ENCODE measurements around the gene SAMHD1. TPM values are rescaled to one million over a fixed set of nuclear protein-coding genes. Genes with fewer than 3 reads are reported as not detected.

Gene SAMHD1
- total RNA-seq, 1 experiment from 2014 or later: 24.3 TPM

DNA sequence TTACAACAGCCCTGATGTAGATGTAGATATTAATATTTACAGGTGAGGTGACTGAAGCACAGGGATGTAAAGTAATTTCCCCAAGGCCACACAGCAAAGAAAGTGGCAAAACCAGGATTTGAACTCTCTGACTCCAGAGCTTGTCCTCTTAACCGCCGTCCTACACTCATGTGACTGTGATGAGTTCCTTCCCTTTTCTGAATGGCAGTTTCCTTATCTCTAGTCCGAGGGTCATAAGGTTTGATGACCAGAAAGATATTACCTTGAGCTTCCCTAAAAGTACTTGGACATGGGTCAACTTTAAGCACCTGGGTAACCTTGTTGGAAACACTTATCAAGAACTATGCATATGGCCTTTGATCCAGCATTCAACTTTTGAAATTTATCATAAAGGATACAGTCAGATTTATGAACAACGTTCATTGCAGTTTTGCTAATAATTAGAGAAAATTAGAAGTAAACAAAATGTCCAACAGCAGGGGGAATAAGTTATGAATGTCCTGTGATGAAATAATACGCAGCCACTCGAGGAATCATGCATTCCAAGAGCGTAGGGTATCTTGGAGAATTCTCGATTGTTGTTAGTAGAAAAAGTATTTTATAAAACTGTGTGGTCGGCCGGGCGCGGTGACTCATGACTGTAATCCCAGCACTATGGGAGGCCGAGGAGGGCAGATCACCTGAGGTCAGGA, 77.9 kb downstream of the SAMHD1 start:
- peak; percentile 68 for DNase-seq (ENCODE audit: low spot score)

DNA sequence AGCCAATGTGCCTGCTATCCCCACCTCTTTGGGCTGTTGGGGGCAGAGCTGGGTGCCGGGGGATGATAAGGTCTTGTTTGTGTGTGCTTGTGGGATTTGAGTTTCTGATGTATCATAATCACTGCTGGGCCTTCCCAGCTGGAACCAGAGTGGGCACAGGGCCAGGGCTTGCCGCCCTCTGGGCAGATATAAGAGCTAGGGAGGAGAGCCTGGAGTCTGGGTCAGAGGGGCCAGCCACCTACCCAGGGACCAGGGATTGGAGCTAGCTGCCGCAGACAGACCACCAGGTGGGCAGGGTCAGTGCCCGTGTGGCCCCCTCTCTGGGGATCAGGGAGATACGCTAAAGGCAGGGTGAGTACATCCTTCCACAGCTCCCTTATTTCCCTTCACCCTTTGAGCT, 78.7 kb downstream of the SAMHD1 start:
- no peak for DNase-seq (ENCODE audit: low spot score)

DNA sequence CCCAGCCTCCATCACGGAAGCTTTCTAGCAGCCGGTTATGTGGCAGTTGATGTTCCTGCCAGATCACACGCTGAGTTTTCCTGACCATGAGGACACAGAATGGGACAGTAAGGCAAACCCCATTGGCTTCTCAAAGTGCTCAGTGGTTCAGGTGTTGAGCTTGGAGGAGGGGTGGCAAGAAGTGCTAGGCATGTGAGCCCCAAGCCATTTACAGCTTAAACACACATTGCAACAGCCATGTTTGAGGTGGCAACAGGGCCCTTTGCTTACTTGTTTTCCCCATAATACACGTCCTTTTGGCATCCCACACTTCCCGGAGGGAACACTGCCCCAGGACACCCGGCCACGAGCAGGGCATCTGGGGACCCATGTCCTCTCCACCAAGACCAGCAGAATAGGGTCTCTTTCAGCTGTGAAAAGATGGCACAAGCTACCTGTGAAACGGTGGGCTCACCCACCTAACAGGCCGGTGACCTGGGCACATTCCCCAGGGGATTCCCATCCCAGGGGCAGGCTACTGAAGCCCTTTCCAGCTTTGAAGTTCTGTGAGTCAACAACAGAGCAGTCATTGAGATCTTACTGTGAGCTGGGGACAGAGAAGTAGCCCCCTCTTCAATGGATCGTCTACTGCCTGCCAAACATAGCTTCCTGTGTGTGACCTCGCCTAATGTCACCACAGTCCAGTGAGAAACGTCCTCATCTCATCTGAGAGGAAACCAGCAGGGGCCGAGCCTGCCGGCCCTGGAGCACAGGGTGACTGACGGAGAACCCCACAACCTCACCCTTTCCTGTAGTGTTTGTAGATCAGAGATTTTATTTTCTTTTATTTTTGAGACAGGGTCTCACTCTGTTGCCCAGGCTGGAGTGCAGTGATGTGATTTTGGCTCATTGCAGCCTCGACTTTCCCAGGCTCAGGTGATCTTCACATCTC, 79.6 kb downstream of the SAMHD1 start:
- no peak for DNase-seq (ENCODE audit: low spot score)

DNA sequence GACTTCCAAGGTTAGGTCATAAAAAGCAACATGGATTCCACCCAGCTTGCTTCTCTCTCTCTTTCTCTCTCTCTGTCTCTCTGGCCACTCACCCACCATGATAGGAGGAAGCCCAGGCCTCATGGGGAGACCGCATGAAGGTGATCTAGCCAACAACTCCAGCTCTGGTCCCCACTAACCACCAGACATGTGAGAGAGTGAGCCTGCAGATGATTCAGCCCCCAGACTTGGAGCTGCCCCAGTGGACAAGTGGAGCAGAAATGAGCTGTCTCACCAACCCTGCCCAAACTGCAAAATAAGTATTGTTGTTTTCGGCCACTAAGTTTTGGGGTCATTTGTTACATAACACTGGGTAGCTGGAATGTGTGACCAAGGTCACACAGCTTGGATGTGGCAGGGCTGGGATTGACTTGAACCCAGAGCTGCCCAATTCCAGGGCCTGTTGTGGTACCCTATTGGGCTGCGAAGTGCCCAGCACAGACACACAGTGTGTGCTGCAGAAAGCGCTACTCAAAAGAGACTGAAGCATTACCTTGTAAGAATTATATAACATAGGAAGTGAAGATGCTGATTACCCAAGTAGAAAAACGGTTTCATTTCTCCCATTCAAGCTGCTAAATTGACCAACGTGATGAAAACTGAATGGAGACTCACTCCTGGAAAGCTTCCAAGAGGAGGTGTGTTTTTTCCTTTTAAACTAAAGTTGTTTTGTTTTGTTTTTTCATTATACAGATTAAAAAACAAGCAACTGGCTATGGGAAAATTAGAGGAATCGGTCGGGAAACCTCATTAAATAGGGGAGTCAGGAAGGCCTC, 84.6 kb downstream of the SAMHD1 start:
- no peak for DNase-seq (ENCODE audit: low spot score)

DNA sequence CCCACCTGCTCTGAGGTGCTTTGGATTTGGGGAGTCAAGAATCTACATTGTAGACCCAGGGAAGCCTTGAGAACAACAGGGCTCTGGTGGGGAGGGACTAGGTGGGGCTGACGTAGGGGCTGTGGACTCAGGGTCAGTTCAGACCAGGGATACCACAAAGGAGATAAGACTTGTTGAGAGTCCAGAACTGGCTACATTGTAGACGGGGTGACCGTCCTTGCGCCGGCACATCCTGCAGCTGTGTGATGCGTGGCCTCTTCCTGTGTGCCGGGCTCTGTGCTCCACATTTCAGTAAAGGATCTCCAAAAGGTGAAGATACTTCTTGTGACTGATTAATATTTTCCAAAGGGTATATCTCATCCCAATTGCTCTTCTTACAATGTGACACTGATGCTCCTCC, 85.3 kb downstream of the SAMHD1 start:
- DNase-seq (ENCODE audit: low spot score): no peak

DNA sequence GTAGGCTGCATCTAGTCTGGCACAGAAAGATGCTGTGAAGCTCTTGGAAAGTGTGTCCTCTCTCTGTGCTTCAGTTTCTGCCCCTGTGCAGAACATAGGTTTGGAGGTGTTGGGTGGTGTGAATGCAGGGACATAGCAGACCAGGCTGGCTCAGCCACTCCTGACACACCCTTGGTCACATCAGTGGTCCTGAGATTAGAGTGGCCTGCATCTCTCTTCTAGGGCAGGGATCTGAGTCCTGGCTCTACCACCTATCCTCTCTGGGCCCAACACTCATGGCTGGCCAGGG, 85.7 kb downstream of the SAMHD1 start:
- no peak for DNase-seq (ENCODE audit: low spot score)

DNA sequence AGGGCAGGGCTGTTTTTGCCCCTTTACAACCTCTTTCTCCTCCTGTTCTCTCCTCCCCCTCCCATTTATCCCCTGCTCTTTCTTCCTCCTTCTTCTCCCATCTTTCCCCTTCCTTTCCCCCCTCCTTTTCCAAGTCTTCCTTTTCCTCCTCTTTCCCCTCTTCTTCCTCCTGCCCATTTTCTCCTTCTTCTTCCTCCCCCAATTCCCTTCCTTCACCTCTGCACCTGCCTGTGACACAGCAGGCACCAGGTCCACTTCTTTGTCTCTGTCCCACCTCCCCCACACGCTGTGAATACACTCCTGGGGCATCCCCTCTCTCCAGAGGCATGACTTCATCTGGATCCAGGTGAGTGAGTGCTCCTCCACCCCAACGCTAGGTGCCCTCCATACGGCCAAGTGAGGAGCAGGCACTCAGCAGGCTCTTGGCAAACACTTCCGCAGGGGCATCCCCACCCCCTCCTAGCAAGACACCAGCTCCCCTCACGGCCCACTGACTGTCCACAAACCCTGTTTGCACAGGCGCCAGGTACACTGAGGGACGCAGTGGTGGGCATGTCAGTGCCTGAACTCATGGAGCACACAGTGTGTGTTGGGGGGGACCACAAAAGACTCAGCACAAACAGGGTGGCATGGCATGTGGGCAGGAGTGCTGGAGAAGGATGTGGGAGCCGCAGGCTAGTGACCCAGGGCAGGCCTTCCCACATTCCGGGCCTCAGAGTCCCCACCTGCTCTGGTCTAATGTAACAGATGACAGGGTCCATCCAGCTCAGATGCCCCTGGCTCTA, 86.2 kb downstream of the SAMHD1 start:
- DNase-seq (ENCODE audit: low spot score): no peak

DNA sequence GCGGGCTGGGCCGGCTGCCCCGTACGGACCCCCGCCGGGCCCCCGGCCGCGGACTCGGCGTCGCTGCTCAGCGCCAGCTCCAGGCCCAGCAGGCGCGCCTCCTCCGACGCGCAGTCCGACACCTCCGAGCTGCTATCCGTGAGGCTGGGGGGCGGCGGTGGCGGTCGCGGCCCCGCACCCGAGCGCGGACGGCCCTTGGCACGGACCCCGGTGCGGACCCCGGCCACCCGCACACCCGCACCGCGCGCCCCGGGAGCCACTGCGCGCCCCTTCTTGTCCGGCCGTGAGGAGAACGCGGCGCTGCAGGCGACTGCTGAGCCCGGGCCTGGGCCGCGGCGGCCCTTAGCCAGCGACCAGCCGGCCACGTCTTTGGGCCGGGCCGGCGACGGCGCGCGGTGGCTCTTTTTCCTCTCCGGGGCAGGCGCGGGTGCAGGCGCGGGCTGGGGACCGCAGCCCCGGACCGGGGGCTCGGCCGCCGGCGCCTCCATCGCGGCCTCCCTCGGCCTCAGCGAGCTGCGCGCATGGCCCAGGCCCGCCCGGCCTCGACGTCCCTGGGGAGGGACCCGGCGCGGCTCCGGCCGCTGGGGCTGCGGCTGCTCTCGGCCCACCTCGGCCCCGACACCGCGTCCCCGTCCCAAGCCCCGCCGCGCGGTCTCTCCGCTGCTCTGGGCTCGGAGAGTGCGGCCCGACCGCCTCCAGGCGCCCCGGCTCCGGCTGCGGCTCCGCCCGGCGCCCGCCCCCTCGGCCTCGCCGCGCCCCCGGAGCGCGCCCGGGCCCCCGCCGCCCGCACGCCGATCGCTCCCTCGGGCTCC, 88.4 kb downstream of the SAMHD1 start:
- DNase-seq (ENCODE audit: low spot score): no peak

DNA sequence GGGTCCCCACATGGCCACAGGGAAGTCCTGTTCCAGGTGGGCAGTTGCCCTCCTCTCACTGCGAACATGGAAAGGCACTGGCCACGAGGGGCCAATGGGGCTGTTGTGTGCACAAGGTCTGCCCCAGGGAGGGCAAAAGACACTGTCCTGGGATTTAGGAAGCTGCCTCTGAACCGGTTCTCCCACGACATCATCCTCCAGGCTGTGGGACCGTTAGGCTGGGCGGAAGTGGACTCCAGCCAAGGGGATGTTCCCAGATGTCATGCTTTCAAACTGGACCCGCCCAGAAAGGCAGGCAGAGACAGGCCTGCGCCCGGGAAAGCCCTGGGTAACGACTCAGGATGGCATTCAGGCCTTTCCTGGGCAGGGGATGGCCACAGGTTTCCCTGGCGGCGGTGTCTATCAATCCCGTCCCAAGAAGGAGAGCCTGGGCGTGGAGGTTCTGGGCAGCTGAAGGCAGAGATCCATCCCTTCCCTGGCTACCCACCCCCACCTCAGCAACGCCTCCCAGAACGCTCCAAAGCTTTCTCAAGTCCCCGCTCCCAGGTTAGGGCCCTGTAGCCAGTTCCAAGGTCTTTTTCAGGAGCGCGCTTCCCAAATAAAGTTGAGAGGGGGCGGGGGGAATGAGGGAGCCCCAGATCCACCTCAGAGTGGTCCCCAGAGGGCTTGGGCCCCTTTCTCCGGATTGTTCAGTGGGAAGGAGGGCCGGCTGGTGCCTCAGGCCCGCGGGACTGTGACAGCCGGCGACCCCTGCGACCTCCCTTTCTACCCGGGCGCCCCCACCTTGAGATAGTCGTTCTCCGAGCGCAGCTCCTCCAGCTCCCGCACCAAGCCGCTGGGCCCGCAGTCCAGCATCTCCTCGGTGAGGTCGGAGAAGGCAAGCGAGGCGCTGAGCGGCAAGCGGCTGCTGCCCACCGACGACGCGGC, 89.4 kb downstream of the SAMHD1 start:
- peak; percentile 95 for DNase-seq (ENCODE audit: low spot score)

DNA sequence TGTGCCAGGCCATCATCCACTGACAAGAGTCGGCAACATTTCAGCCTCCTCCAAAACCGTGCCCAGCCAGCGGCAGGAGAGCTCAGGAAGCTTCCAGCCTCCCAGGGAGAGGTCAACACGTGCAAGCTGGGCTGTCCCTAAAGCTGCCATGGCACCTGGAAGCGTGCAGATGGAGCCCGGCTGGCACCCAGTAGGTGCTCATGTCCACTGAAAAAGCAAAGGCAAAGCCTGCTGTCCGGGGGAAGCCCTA, 90.0 kb downstream of the SAMHD1 start:
- DNase-seq (ENCODE audit: low spot score): no peak

DNA sequence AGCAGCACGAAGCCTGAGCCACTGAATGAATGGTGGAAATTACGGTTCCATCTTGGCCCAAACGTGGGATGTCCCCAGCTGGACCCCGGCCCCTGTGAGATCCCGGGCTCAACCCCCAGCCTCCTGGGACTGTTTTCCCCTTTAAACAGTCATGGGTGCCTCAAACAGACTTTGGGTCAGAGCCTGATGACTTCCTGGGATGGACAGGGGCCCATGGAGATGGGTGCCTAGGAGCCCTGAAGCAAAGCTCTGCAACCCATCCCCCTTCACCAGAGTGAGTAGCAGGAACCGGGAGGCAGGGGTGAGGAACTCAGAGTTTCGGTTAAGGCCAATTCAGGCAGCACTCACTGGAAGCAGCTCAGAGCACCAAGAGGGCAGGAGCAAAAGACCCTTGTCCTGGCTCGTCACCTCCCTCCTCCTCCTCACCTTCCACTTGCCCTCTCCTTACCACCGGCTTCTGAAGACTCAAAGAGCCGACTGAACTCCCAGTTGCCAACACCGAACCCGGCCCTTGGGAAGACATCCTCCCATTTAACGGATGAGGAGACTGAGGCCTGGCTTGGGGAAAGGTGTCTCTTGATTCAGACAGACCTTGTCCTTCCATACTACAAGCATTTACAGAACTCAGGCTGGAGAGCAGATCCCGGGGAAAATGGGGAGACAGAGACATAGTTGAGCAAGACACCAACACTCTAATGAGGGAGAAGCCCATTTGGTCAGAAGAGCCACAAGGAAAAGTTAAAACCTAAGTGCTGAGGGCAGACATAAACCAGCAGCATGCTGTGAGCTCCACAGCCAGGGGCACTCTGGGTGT, 90.5 kb downstream of the SAMHD1 start:
- DNase-seq (ENCODE audit: low spot score): no peak

DNA sequence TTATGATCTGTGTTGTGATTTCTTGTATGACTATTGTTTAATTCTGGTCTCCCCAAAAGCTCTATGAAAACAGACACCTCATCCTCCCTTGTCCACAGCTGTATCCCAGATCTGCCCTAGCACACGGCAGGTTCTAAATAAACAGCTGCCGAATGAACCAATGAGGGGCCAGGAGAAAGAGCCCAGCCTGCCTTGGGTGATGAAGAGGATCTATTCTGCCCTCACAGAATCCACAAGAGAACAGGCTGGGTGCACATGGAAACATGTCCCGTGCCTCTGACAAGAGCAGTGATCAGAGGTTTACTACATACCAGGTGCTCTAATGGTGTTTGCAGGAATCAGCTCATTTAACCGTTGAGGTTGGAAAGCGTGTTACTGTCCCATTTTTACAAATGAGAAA, 91.2 kb downstream of the SAMHD1 start:
- no peak for DNase-seq (ENCODE audit: low spot score)

DNA sequence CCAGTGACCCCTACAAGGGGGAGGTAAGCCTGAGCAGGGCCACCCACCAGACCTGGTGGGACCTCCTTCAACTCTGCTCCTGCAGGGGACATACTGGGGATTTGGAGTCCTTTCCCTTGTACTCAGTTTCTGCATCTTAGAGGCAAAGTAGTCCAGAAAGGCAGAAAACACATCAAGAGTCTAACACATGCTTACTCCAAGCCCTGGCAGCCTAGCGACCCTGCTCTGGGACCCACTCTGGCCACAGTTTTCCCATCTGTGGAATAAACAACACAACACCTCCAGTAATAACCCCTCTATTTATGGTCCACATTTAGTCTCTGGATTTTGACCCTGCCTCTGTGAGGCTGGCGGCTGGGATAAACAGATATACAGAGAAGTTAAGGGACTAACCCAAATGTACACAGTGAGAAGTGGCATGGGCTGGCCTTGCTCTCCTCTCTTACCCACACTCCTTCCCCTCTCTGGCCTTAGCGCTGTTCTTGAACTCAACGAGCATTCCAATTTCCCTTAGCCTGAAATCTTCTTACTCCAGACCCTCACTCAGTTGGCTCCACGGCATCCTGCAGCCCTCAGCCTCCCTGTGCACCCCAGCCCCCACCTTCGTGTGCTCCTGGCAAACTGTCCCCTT, 91.7 kb downstream of the SAMHD1 start:
- DNase-seq (ENCODE audit: low spot score): no peak

DNA sequence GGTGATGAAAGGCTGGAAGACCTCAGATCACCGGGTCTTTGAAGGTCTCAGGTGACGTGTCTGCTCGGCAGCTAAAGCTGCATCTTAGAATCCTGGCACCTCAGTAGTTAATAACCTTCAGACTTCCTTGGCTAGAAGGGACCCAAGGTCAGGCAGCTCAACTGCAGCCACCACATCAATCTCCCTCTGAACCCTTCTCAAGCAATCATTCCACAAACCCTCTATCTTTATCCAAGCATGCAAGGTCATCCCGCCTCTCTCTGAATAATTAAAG, 92.3 kb downstream of the SAMHD1 start:
- DNase-seq (ENCODE audit: low spot score): no peak

DNA sequence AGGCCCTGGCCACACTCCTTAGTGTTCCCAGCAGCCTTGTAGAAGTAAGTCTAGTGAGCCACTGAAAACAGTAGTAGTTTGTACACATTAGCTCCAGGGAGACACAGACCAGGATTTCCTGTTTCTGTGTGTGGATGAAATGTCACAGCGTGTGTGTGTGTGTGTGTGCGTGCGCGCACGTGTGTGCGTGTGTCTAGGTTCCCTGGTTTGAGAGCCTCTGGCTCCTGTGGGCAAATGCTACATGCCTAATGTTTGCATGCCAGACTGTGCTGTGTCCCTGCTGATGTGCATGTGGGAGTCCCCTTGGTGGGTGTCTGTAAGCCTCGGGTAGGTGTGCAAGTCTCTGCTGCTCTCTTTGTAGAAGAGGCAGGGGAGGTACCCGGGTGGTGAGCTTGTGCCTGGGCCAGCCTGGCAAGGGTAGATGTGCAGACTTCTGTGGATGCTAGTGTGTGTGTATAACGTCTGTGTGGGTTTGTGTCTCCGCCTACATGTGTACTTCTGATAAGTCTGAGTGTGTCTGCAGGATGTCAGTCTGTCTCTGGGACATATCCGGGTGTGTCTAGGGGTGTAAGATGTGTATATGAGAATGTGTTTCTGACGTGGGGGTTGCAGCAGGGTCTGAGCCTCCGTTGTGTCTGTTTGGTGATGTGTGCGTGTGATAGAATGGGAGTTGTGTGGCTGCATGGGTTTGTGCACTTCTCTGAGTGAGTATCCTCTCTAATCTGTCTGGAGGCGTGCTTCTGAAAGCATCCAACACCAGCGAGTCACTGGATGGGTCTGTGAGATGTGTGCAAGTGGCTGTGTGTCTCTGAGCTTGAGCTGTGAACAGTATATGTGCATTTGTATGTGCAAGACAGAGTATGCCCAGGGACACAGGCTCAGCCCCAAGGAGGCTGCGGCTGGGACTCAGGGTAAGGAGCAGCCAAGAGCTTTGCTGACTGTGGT, 94.5 kb downstream of the SAMHD1 start:
- DNase-seq (ENCODE audit: low spot score): no peak

DNA sequence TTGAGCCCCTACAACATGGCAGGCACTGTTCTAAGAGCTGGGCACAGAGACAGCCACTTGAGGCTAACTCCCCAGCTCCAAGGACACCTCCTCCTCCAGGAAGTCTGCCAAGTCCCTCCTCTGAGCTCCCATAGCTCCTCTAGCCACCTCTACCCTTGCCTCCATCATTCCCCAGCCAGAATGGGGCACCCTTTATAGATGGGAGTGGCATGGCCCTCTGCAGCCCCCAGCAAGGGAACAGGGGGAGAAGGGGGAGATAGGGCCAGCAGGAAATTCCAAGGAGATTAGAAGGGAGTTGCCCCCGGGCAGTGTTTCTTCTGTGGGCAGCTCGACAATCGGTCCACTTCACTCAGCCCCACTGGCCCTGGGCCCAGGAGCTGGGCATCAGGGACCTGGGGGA, 95.3 kb downstream of the SAMHD1 start:
- peak; percentile 86 for DNase-seq (ENCODE audit: low spot score)

DNA sequence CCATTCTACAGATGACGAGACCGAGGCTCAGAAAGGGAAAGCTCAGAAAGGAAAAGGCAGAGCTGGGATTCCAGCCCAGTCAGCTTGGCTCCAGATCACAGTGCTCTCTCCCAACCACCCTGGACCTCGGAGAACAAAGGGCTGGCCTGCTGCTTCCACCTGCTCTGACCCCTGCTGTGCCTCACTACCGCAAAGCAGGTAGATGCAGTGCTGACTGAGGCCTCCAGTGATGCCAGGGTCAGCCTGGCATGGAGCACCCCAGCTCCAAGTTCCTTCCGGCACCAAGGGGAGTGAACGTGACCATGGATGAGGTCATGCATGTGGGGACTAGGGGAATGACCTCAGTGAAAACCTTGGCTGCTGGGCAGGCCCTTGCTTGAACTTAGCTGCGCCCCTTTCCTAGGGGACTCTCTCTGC, 96.3 kb downstream of the SAMHD1 start:
- peak; percentile 73 for DNase-seq (ENCODE audit: low spot score)
